Peyer's patch (tissue), 4 donors: ENCODE data around the gene A2M. TPM values are rescaled to one million over a fixed set of nuclear protein-coding genes. Genes with fewer than 3 reads are reported as not detected.

ENCODE experiments used
- DNase-seq, 3 donors: peaks; one replicate each; pipeline ENCODE4 v3.0.0-alpha.2; 2017 to 2019
- H3K27ac ChIP-seq, 4 donors: fragments of 200-600 bp; sonication (generic); one replicate each; pipeline ENCODE4 v1.5.1; 2016 to 2019
- H3K27me3 ChIP-seq, 2 donors: fragments of 200-600 bp; sonication (generic); one replicate each; pipeline ENCODE4 v1.5.1; 2019
- H3K36me3 ChIP-seq, 3 donors: fragments of 200-600 bp; sonication (generic); one replicate each; pipeline ENCODE4 v1.5.1; 2016 to 2019
- H3K4me1 ChIP-seq, 4 donors: fragments of 200-600 bp; sonication (generic); one replicate each; pipeline ENCODE4 v1.5.1; 2016 to 2019
- H3K4me3 ChIP-seq, 4 donors: fragments of 200-600 bp; sonication (generic); 1 replicate in 3 of 4; 2 replicates in 1 of 4; pipeline ENCODE4 v1.5.1; 2016 to 2019; ENCODE audit warnings: mild to moderate bottlenecking in 1 of 4
- H3K9me3 ChIP-seq, 4 donors: fragments of 200-600 bp; sonication (generic); one replicate each; pipeline ENCODE4 v1.5.1; 2016 to 2019; ENCODE audit warnings: mild to moderate bottlenecking in 1 of 4
- POLR2A ChIP-seq, 2 donors: fragments of 450-650 bp; IDR thresholded peaks; one replicate each; pipeline ENCODE4 v1.5.1; 2017; ENCODE audit warnings: antibody characterized with exemption in 2 of 2, mild to moderate bottlenecking in 2 of 2, moderate library complexity in 2 of 2
- total RNA-seq, 4 donors: library from RNA; depleted of rRNA; stranded (reverse); fragments of >200 nt; gene quantifications; one replicate each; pipeline ENCODE4 v1.1.0, GENCODE V29; 2016
- TF ChIP-seq, protein P1 (sequence below), 6 experiments: fragments of 450-650 bp in 4 of 6; fragments of 200-600 bp in 2 of 6; sonication (generic) in 1 of 6; IDR thresholded peaks; one replicate each; pipeline ENCODE4 v1.5.1; 2017 to 2019; ENCODE audit warnings: antibody characterized with exemption in 6 of 6, mild to moderate bottlenecking in 3 of 6, moderate library complexity in 1 of 6

Gene A2M
- total RNA-seq, 4 donors from 2014 or later, result 39.8 to 201 (median 88.8) TPM

DNA sequence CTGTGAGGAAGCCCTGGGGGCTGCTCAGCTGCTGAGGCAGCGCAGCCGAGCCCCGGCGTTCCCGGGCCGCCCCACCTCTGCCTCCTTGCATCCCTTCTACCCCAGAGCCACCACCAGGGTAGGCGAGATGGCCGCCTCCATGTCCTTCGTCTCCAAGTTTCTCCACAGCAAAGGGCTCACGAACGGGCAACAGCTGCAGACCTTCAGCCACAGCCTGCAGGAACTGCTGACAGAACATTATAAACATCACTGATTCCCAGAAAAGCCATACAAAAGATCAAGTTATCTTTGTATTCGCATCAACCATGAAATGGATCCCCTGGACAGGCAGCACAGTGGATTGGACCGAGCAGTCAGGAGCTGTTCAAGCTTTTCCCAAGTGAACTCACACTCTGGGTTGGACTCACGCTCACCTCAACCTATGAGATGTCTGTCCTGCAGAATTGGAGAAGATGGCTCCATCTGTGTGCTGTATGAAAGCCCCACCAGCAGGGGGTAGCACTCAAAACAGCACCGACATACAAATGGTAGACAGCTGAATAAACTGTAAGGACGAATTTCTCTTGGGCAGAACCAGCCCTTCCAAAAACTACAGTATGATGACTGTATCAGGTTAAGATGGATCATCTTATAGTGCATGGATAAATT is 19.4 kb upstream of the A2M start:
- peak in 1 of 3 donors; percentile 46 for DNase-seq
- no peaks in the 10 kb centered on the region for H3K36me3 ChIP-seq
- no peaks in the 10 kb centered on the region for H3K9me3 ChIP-seq
- TF ChIP-seq POLR2A (IDR thresholded peaks at IDR 0.05), result no peak
- TF ChIP-seq, protein P1, sequence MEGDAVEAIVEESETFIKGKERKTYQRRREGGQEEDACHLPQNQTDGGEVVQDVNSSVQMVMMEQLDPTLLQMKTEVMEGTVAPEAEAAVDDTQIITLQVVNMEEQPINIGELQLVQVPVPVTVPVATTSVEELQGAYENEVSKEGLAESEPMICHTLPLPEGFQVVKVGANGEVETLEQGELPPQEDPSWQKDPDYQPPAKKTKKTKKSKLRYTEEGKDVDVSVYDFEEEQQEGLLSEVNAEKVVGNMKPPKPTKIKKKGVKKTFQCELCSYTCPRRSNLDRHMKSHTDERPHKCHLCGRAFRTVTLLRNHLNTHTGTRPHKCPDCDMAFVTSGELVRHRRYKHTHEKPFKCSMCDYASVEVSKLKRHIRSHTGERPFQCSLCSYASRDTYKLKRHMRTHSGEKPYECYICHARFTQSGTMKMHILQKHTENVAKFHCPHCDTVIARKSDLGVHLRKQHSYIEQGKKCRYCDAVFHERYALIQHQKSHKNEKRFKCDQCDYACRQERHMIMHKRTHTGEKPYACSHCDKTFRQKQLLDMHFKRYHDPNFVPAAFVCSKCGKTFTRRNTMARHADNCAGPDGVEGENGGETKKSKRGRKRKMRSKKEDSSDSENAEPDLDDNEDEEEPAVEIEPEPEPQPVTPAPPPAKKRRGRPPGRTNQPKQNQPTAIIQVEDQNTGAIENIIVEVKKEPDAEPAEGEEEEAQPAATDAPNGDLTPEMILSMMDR (IDR thresholded peaks at IDR 0.05), result peak in 2 of 6 experiments; percentile 10 to 14
- no peaks in the 10 kb centered on the region for H3K4me1 ChIP-seq
- H3K27ac ChIP-seq, result peak overlapping the region in 3 of 4 donors; percentile 21 to 62 (median 44)
- no peak overlapping the region for H3K4me3 ChIP-seq
- H3K27me3 ChIP-seq, result no peaks in the 10 kb centered on the region

DNA sequence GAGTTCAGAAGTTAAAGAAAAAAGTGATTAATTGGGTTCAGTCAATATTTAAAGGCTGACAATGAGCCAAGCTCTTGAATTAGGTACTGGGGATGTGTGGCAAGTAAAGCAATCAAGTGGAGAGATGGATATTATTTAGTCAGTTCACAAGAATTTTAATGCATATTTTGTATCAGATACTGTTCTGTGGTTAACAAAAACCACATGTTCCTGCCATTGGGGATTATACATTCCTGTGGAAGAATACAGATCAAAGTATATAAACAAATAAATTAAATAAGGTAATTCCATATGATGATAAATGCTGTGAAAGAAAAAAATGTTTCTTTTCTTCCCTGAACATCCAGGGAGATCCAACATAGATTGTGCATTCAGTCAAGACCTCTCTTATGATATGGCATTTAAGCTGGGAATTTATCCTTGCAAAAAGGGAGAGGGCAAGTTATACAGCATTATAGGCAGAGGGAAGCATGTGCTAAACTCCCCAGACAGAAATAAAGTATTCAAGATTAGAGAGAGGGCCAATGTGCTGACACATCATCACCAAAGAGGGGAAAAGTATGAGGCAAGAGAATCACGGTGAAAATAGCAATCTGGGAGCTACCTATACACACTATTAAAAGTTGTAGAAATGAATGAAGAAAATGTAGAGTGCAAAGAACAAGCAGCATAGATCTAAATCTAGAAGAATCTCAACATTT is 17.6 kb upstream of the A2M start:
- DNase-seq, result no peak
- H3K4me3 ChIP-seq, result no peak overlapping the region
- no peak for TF ChIP-seq POLR2A (IDR thresholded peaks at IDR 0.05)
- TF ChIP-seq, protein P1 (IDR thresholded peaks at IDR 0.05), result no peak
- no peaks in the 10 kb centered on the region for H3K4me1 ChIP-seq
- no peaks in the 10 kb centered on the region for H3K36me3 ChIP-seq
- no peaks in the 10 kb centered on the region for H3K27me3 ChIP-seq
- H3K27ac ChIP-seq, result no peak overlapping the region
- H3K9me3 ChIP-seq, result no peaks in the 10 kb centered on the region

DNA sequence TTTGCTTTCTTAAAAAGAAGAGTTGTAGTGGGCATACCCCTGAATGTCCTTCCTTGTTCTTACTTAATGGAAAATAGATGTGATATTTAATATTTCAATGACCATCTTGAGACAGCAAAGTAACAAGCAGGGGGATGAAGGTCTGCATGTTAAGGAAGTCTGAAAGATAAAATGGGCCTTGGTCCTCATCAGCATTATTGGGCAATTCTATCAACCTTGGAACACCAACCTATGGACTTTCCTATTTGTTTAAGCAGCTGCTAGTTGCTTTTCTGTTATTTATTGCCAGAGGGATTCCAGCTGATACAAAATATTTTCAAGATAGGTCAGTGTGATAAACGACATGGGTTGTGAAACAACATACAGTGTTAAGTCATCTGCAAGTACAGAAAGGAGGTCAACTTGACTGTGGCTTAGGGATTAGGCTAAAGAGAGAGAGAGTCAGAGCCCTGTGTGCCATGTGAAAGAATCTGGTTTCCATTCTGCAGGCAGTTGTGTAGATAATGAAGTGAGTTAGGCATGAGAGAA is 16.4 kb upstream of the A2M start:
- Histone ChIP-seq H3K27me3 (no peaks in the 10 kb centered on the region), H3K4me1 (no peaks in the 10 kb centered on the region), H3K9me3 (no peaks in the 10 kb centered on the region), H3K4me3 (no peak overlapping the region), H3K27ac (no peak overlapping the region), H3K36me3 (no peaks in the 10 kb centered on the region)
- TF ChIP-seq POLR2A (IDR thresholded peaks at IDR 0.05), result no peak
- TF ChIP-seq, protein P1 (IDR thresholded peaks at IDR 0.05), result no peak
- no peak for DNase-seq

DNA sequence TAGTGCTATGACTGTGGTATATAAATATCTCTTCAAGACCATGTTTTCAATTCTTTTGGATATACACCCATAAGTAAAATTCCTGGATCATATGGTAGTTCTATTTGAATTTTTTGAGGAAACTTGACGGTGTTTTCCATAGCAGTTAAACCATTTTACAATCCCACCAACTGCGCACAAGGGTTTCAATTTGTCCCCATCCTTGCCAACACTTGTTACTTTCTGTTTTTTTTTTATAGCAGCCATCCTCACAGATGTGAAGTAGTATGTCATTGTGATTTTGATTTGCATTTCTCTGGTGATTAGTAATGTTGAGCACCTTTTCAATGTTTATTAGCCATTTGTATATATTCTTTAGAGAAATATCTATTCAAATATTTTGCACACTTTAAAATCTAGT is 14.5 kb upstream of the A2M start:
- no peaks in the 10 kb centered on the region for H3K9me3 ChIP-seq
- no peak overlapping the region for H3K27ac ChIP-seq

DNA sequence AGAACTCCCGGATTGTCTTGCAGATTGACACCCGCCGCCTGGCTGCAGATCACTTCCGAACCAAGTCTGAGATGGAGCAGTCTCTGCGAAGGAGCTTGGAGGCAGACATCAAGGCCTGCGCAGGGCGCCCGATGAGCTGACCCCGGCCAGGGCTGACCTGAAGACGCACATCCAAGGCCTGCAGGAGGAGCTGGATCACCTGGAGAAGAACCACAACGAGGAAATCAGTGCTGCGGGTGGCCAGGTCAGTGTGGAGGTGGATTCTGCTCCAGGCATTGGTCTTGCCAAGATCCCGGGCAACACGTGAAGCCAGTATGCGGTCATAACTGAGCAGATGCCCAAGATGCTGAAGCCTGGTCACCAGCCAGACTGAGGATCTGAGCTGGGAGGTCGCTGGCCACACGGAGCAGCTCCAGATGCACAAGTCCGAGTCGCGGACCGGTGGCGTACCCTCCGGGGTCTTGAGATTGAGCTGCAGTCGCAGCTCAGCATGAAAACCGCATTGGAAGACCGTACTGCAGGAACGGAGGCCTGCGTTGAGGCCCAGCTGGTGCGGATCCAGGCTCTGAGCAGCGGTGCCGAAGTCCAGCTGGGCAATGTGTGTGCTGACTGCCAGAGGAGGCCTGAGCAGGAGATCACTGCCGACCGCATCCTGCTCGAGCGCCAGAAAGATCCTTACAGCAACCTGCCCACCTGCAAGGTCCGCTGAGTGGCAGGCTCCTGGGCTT is 12.4 kb upstream of the A2M start:
- H3K27ac ChIP-seq, result no peak overlapping the region
- no peak overlapping the region for H3K4me3 ChIP-seq
- H3K4me1 ChIP-seq, result peaks cover 0 to 6% (median 0%) of the 10 kb centered on the region in 4 donors
- no peaks in the 10 kb centered on the region for H3K36me3 ChIP-seq
- TF ChIP-seq POLR2A (IDR thresholded peaks at IDR 0.05), result no peak
- TF ChIP-seq, protein P1 (IDR thresholded peaks at IDR 0.05), result no peak
- H3K9me3 ChIP-seq, result no peaks in the 10 kb centered on the region
- no peaks in the 10 kb centered on the region for H3K27me3 ChIP-seq
- DNase-seq, result peak in 2 of 3 donors; percentile 35 to 45

More for the DNA sequence above, 14.5 kb upstream of the A2M start:
- no peaks in the 10 kb centered on the region for H3K36me3 ChIP-seq
- no peaks in the 10 kb centered on the region for H3K4me1 ChIP-seq
- no peak overlapping the region for H3K4me3 ChIP-seq
- no peak for DNase-seq
- no peaks in the 10 kb centered on the region for H3K27me3 ChIP-seq
- TF ChIP-seq, protein P1 (IDR thresholded peaks at IDR 0.05), result no peak
- no peak for TF ChIP-seq POLR2A (IDR thresholded peaks at IDR 0.05)
